HepG2 (cell line): Measurements from ENCODE around the gene PCBP1. TPM values are rescaled to one million over a fixed set of nuclear protein-coding genes. Genes with fewer than 3 reads are reported as not detected.
A peak's percentile ranks its signal among the peaks of the same experiment; 100 is the strongest.

Experiments used
- DDIT3 ChIP-seq: sonication (generic); formaldehyde crosslinking; IDR thresholded peaks from 2 replicates; pipeline ENCODE4 v1.4.0; 2020; ENCODE audit warnings: mild to moderate bottlenecking, missing genetic modification reagents
- ESRRA ChIP-seq: sonication (generic); formaldehyde crosslinking; IDR thresholded peaks from 2 replicates; pipeline ENCODE4 v1.5.1; 2020; ENCODE audit warnings: mild to moderate bottlenecking, low read depth, missing genetic modification reagents
- HINFP ChIP-seq: sonication (generic); formaldehyde crosslinking; IDR thresholded peaks from 2 replicates; pipeline ENCODE4 v1.4.0; 2020; ENCODE audit warnings: low read depth, mild to moderate bottlenecking, missing genetic modification reagents
- MTERF4 ChIP-seq: sonication (generic); formaldehyde crosslinking; IDR thresholded peaks from 2 replicates; pipeline ENCODE4 v1.8.0; 2023; ENCODE audit warnings: mild to moderate bottlenecking, missing genetic modification reagents
- MYPOP ChIP-seq: sonication (generic); formaldehyde crosslinking; IDR thresholded peaks from 2 replicates; pipeline ENCODE4 v1.8.1; 2023; ENCODE audit warnings: mild to moderate bottlenecking, moderate library complexity, missing genetic modification reagents
- POLR2AphosphoS5 ChIP-seq: IDR thresholded peaks from 2 replicates; pipeline ENCODE4 v1.6.1; 2012; ENCODE audit warnings: low read depth, low read length
- STAT6 ChIP-seq: sonication (generic); formaldehyde crosslinking; IDR thresholded peaks from 2 replicates; pipeline ENCODE4 v1.4.0; 2020; ENCODE audit warnings: missing genetic modification reagents, mild to moderate bottlenecking, borderline replicate concordance
- TFE3 ChIP-seq: IDR thresholded peaks from 2 replicates; pipeline ENCODE4 v1.6.1; 2016
- ZKSCAN8 ChIP-seq: IDR thresholded peaks from 2 replicates; pipeline ENCODE4 v1.6.1; 2016; ENCODE audit warnings: borderline replicate concordance, missing genetic modification reagents, missing compliant biosample characterization
- ZNF234 ChIP-seq: sonication (generic); formaldehyde crosslinking; conservative IDR thresholded peaks from 2 replicates; pipeline ENCODE4 v1.5.1; 2020; ENCODE audit warnings: mild to moderate bottlenecking, missing genetic modification reagents
- ZNF414 ChIP-seq: sonication (generic); formaldehyde crosslinking; IDR thresholded peaks from 2 replicates; pipeline ENCODE4 v1.5.0; 2020; ENCODE audit warnings: missing genetic modification reagents
- ZNF503 ChIP-seq: sonication (generic); formaldehyde crosslinking; IDR thresholded peaks from 2 replicates; pipeline ENCODE4 v1.4.0; 2020; ENCODE audit warnings: missing genetic modification reagents
- ZNF563 ChIP-seq: sonication (generic); formaldehyde crosslinking; IDR thresholded peaks from 2 replicates; pipeline ENCODE4 v1.8.0; 2022; ENCODE audit warnings: mild to moderate bottlenecking, moderate library complexity, missing genetic modification reagents
- ZNF580 ChIP-seq: IDR thresholded peaks from 2 replicates; pipeline ENCODE4 v1.6.1; 2016; ENCODE audit warnings: low read depth, borderline replicate concordance
- ZNF891 ChIP-seq: sonication (generic); formaldehyde crosslinking; IDR thresholded peaks from 2 replicates; pipeline ENCODE4 v1.5.0; 2020; ENCODE audit warnings: mild to moderate bottlenecking, missing genetic modification reagents
- polyA plus RNA-seq, 8 experiments: library from polyadenylated mRNA; depleted of rRNA in 3 of 8; stranded (reverse) in 7 of 8; unstranded in 1 of 8; fragments of >200 nt; fragmentation: Illumina TruSeq in 4 of 8; extraction: Trizol in 4 of 8; gene quantifications; 2 replicates each; pipeline versions ENCODE4 v1.2.1 to v1.2.3, GENCODE V29; 2011 to 2016; ENCODE audit warnings: low read depth in 4 of 8, missing spikeins in 1 of 8, mixed read lengths in 1 of 8; ENCODE audit not compliant: insufficient read depth in 1 of 8
- total RNA-seq, 5 experiments: library from RNA; depleted of rRNA; stranded (reverse); fragments of >200 nt; fragmentation: Illumina TruSeq; extraction: Trizol; gene quantifications; 2 replicates each; pipeline ENCODE4 v1.2.3, GENCODE V29; 2016; ENCODE audit warnings: low read depth in 1 of 5

PCBP1 gene
- total and polyA plus RNA-seq, 2 of the 13 experiments (the other 11 are each of a cell fraction or from before 2014, with no cell fraction given): 32.0 to 137 TPM

- TF ChIP-seq MTERF4 (CRISPR knock-in tag) (no peak), ZNF503 (0 out of 2 replicates have a peak, but pooled peaks have one; percentile 39), ZNF563 (CRISPR knock-in tag) (no peak), STAT6 (CRISPR knock-in tag) (0 out of 2 replicates have a peak, but pooled peaks have one; percentile 71), ZNF891 (CRISPR knock-in tag) (no peak), ESRRA (CRISPR knock-in tag) (peak; percentile 64; the same call in 1 of the 2 replicates), ZNF580 (CRISPR knock-in tag) (no peak; the same call in 1 of the 2 replicates), POLR2AphosphoS5 (peak; percentile 80), HINFP (CRISPR knock-in tag) (no peak), ZNF414 (CRISPR knock-in tag) (no peak), ZNF234 (CRISPR knock-in tag) (0 out of 2 replicates have a peak, but pooled peaks have one; percentile 54), DDIT3 (CRISPR knock-in tag) (0 out of 2 replicates have a peak, but pooled peaks have one; percentile 51), ZKSCAN8 (CRISPR knock-in tag) (peak; percentile 40; the same call in 1 of the 2 replicates), MYPOP (CRISPR knock-in tag) (peak; percentile 70), TFE3 (CRISPR knock-in tag) (peak; percentile 15; the same call in 1 of the 2 replicates)
Observed at GRCh38 chr2:70132244-70133126, 45.2 kb downstream of the PCBP1 start (continued).
